ENCODE data around the gene PRDM1. TPM values are rescaled to one million over a fixed set of nuclear protein-coding genes. Genes with fewer than 3 reads are reported as not detected.

The PRDM1 gene
- total RNA-seq, 1 donor from 2014 or later = 0.21 TPM

GRCh38 chr6:106142876-106143431, 56.8 kb downstream of the PRDM1 start:
- Histone ChIP-seq H3K36me3 (no peaks in the 10 kb centered on the region), H3K9me3 (no peaks in the 10 kb centered on the region), H3K27me3 (no peaks in the 10 kb centered on the region), H3K4me3 (no peak overlapping the region), H3K27ac (no peak overlapping the region), H3K4me1 (no peaks in the 10 kb centered on the region)
- no peak for DNase-seq (ENCODE audit: low spot score in 2 of 2)
- intact Hi-C loops (cut with DNase I) = no loop called here
- no peak for TF ChIP-seq CTCF (IDR thresholded peaks at IDR 0.05)

GRCh38 chr6:106143665-106144064, 57.5 kb downstream of the PRDM1 start:
- TF ChIP-seq CTCF (IDR thresholded peaks at IDR 0.05) = no peak
- no peaks in the 10 kb centered on the region for H3K27me3 ChIP-seq
- no peaks in the 10 kb centered on the region for H3K4me1 ChIP-seq
- intact Hi-C loops (cut with DNase I) = no loop called here
- no peaks in the 10 kb centered on the region for H3K36me3 ChIP-seq
- H3K9me3 ChIP-seq = no peaks in the 10 kb centered on the region
- H3K27ac ChIP-seq = no peak overlapping the region
- no peak for DNase-seq (ENCODE audit: low spot score in 2 of 2)
- no peak overlapping the region for H3K4me3 ChIP-seq

GRCh38 chr6:106145144-106145543, 59.0 kb downstream of the PRDM1 start:
- Histone ChIP-seq H3K4me3 (no peak overlapping the region), H3K4me1 (no peaks in the 10 kb centered on the region), H3K27ac (no peak overlapping the region), H3K36me3 (no peaks in the 10 kb centered on the region), H3K9me3 (no peaks in the 10 kb centered on the region), H3K27me3 (no peaks in the 10 kb centered on the region)
- no peak for DNase-seq (ENCODE audit: low spot score in 2 of 2)
- no peak for TF ChIP-seq CTCF (IDR thresholded peaks at IDR 0.05)
- intact Hi-C loops (cut with DNase I) = no loop called here

- Histone ChIP-seq H3K36me3 (no peaks in the 10 kb centered on the region), H3K4me1 (no peaks in the 10 kb centered on the region), H3K4me3 (no peak overlapping the region), H3K27me3 (no peaks in the 10 kb centered on the region), H3K9me3 (no peaks in the 10 kb centered on the region), H3K27ac (no peak overlapping the region)
- TF ChIP-seq CTCF (IDR thresholded peaks at IDR 0.05) = no peak
- DNase-seq (ENCODE audit: low spot score in 2 of 2) = no peak
- intact Hi-C loops (cut with DNase I) = no loop called here
Observed at GRCh38 chr6:106145741-106146227, 59.6 kb downstream of the PRDM1 start.

GRCh38 chr6:106146852-106147351, 60.8 kb downstream of the PRDM1 start:
- H3K9me3 ChIP-seq = no peaks in the 10 kb centered on the region
- no peak for TF ChIP-seq CTCF (IDR thresholded peaks at IDR 0.05)
- no peaks in the 10 kb centered on the region for H3K27me3 ChIP-seq
- no peak overlapping the region for H3K4me3 ChIP-seq
- no peak overlapping the region for H3K27ac ChIP-seq
- no peaks in the 10 kb centered on the region for H3K4me1 ChIP-seq
- intact Hi-C loops (cut with DNase I) = no loop called here
- H3K36me3 ChIP-seq = no peaks in the 10 kb centered on the region
- DNase-seq (ENCODE audit: low spot score in 2 of 2) = no peak

- DNase-seq (ENCODE audit: low spot score in 2 of 2) = no peak
- no peak for TF ChIP-seq CTCF (IDR thresholded peaks at IDR 0.05)
- H3K27me3 ChIP-seq = no peaks in the 10 kb centered on the region
- no peaks in the 10 kb centered on the region for H3K36me3 ChIP-seq
- H3K4me3 ChIP-seq = no peak overlapping the region
- H3K4me1 ChIP-seq = no peaks in the 10 kb centered on the region
- no peaks in the 10 kb centered on the region for H3K9me3 ChIP-seq
- intact Hi-C loops (cut with DNase I) = no loop called here
- H3K27ac ChIP-seq = no peak overlapping the region
Observed at GRCh38 chr6:106147476-106147875, 61.3 kb downstream of the PRDM1 start.

Measured in ascending aorta (tissue), 2 donors.